Neural cell (in vitro differentiated cells): ENCODE measurements around the gene DNAH17.

Experiments
- EZH2 ChIP-seq: fragments of 200-600, 300-800 bp; shearing (Covaris generic), sonication (generic); IDR thresholded peaks from 2 replicates; pipeline ENCODE4 v1.6.1; 2014; ENCODE audit warnings: antibody characterized with exemption, low read length, borderline replicate concordance, mild to moderate bottlenecking; ENCODE audit not compliant: insufficient read depth, poor library complexity, severe bottlenecking
- POLR2AphosphoS5 ChIP-seq: IDR thresholded peaks from 2 replicates; pipeline ENCODE4 v1.6.1; 2012
- REST ChIP-seq: IDR thresholded peaks from 2 replicates; pipeline ENCODE4 v1.6.1; 2012; ENCODE audit warnings: borderline replicate concordance

DNA sequence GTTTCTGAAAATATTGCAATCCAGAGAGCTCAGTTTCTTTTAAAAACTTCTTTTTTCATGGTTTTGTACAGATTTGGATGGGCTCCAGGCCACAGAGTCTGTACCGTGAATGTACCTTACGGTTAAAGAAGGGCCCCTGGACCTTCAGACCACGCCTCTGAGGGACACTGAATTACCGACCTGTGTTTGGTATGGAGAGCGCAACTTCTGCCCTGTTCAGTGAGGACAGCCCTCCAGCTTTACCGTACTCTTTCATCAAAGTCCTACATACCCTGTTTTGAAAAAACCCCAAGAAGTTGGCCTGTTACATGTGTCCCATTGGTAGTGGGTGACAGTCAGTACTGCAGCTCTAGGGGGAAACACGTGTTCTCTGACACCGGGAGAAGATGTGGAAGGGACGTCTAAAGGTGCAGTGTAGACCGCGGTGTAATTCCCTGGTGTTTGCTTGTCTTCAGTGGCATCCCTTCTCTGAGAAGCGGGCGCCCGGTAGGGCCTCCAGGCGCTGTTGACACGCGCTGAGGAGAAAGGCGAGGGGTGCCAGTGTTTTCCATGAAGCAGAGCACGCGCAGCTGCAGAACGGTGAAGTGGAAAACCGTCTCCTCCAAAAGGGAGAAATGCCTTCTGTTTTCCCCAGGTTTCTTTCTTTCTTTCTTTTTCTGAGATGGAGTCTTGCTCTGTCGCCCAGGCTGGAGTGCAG lies 192.6 kb downstream of the DNAH17 start:
- TF ChIP-seq REST (no peak), POLR2AphosphoS5 (no peak), EZH2 (no peak)
